Right atrium auricular region (tissue), 2 donors: ENCODE results near the gene TENT4A. TPM values are rescaled to one million over a fixed set of nuclear protein-coding genes. Genes with fewer than 3 reads are reported as not detected.

Experiments
- DNase-seq: peaks from one replicate; pipeline ENCODE4 v3.0.0-alpha.2; 2019; ENCODE audit warnings: low spot score
- H3K27ac ChIP-seq, 2 donors: fragments of 200-600 bp; sonication (generic); 1 replicate in 1 of 2; 2 replicates in 1 of 2; pipeline ENCODE4 v1.5.1; 2016 to 2019
- H3K27me3 ChIP-seq, 2 donors: fragments of 200-600 bp; sonication (generic); one replicate each; pipeline versions ENCODE4 v1.5.1 to v1.6.0; 2017 to 2019
- H3K36me3 ChIP-seq: fragments of 200-600 bp; sonication (generic); one replicate; pipeline ENCODE4 v1.5.1; 2016
- H3K4me1 ChIP-seq, 2 donors: fragments of 200-600 bp; sonication (generic); one replicate each; pipeline versions ENCODE4 v1.5.1 to v1.6.0; 2017 to 2019
- H3K4me3 ChIP-seq, 2 donors: fragments of 200-600 bp; sonication (generic); 1 replicate in 1 of 2; 2 replicates in 1 of 2; pipeline ENCODE4 v1.5.1; 2017 to 2019; ENCODE audit warnings: mild to moderate bottlenecking in 1 of 2, moderate library complexity in 1 of 2
- H3K9me3 ChIP-seq, 2 donors: fragments of 200-600 bp; sonication (generic); one replicate each; pipeline ENCODE4 v1.5.1; 2019
- CTCF ChIP-seq, 2 donors: fragments of 200-600 bp; sonication (generic); IDR thresholded peaks; one replicate each; pipeline ENCODE4 v1.5.1; 2019; ENCODE audit warnings: antibody characterized with exemption in 2 of 2
- total RNA-seq, 2 donors: library from RNA; depleted of rRNA; stranded (reverse); fragments of >200 nt; gene quantifications; one replicate each; pipeline ENCODE4 v1.1.0, GENCODE V29; 2016

Gene TENT4A
- total RNA-seq, 2 donors from 2014 or later: 7.3 to 14.9 TPM

DNA sequence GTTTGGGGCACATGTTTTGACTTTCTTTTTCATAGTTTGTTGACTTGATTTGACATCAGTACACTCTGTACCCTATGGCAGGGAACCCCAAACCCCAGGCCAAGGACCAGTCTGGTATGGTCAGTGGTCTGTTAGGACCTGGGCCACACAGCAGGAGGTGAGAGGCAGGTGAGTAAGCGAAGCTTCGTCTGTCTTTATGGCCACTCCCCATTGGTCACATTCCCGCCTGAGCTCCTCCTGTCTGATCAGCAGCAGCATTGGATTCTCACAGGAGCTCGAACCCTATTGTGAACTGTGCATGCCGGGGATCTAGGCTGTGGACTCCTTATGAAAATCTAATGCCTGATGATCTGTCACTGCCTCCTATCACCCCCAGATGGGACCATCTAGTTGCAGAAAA, 88.0 kb downstream of the TENT4A start:
- H3K4me3 ChIP-seq: no peak overlapping the region
- peaks cover 0 to under 1% of the 10 kb centered on the region in 2 donors for H3K9me3 ChIP-seq
- H3K27ac ChIP-seq: no peak overlapping the region
- TF ChIP-seq CTCF (IDR thresholded peaks at IDR 0.05): no peak
- no peaks in the 10 kb centered on the region for H3K4me1 ChIP-seq
- DNase-seq: no peak
- no peaks in the 10 kb centered on the region for H3K36me3 ChIP-seq
- no peaks in the 10 kb centered on the region for H3K27me3 ChIP-seq

DNA sequence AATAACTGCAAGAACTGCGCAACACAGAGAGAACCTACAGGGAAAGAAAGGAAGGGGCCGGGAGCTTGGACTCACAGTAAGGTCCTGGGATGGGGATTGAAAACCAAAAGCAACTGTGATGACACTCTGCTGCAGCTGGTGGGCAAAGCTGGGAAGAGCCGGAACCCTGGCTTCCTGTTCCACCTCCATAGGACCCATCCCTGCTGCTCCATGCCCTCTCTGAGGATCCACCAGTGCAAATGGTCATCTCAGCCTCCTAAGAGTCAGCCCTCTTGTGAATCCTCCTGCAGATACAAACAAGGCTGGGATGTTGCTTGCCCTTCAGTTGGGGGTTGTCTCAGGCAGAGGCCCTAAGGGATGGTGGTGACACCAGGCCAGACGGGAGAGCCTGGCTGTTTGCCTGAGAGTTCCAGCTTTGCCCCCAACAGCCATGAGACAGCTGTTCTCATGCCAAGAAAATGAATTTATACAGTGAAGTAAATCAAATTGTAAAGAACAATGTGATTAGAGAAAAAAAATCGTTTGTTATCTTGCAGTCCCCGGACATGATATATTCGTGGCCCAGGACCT, 90.8 kb downstream of the TENT4A start:
- H3K4me3 ChIP-seq: no peak overlapping the region
- TF ChIP-seq CTCF (IDR thresholded peaks at IDR 0.05): no peak
- no peak overlapping the region for H3K27ac ChIP-seq
- H3K9me3 ChIP-seq: peaks cover 0 to 14% of the 10 kb centered on the region in 2 donors
- DNase-seq: no peak
- no peaks in the 10 kb centered on the region for H3K36me3 ChIP-seq
- no peaks in the 10 kb centered on the region for H3K4me1 ChIP-seq
- H3K27me3 ChIP-seq: no peaks in the 10 kb centered on the region

GRCh38 chr5:6804766-6805501, 91.7 kb downstream of the TENT4A start:
- H3K4me1 ChIP-seq: no peaks in the 10 kb centered on the region
- H3K36me3 ChIP-seq: no peaks in the 10 kb centered on the region
- no peak overlapping the region for H3K27ac ChIP-seq
- DNase-seq: no peak
- H3K27me3 ChIP-seq: no peaks in the 10 kb centered on the region
- TF ChIP-seq CTCF (IDR thresholded peaks at IDR 0.05): no peak
- H3K4me3 ChIP-seq: no peak overlapping the region
- peaks cover 0 to 14% of the 10 kb centered on the region in 2 donors for H3K9me3 ChIP-seq

GRCh38 chr5:6805841-6806240, 92.6 kb downstream of the TENT4A start:
- H3K36me3 ChIP-seq: no peaks in the 10 kb centered on the region
- H3K27ac ChIP-seq: no peak overlapping the region
- no peak overlapping the region for H3K4me3 ChIP-seq
- no peaks in the 10 kb centered on the region for H3K4me1 ChIP-seq
- peaks cover 0 to 14% of the 10 kb centered on the region in 2 donors for H3K9me3 ChIP-seq
- TF ChIP-seq CTCF (IDR thresholded peaks at IDR 0.05): no peak
- no peak for DNase-seq
- no peaks in the 10 kb centered on the region for H3K27me3 ChIP-seq

Other genes with a start within 250 kb of the TENT4A start
- 10 to 100 TPM; 21.2 to 21.4 TPM for gene NSUN2, start 80.4 kb upstream of the TENT4A start, total RNA-seq
- gene SRD5A1, start 80.0 kb upstream of the TENT4A start, total RNA-seq: 1 to 10 TPM in 1 of 2 donors, under 1 TPM in 1; 0.67 to 1.2 TPM